H9 (cell line): Measurements from ENCODE around the gene CDIPT. TPM values are rescaled to one million over a fixed set of nuclear protein-coding genes. Genes with fewer than 3 reads are reported as not detected.

ENCODE experiments used
- DNase-seq: peaks from one replicate; pipeline ENCODE4 v3.0.0-alpha.2; 2017
- H2AFZ ChIP-seq: one replicate; pipeline ENCODE4 v1.6.1; 2013; ENCODE audit warnings: mild to moderate bottlenecking, low read length, control low read depth, moderate library complexity
- H2AK5ac ChIP-seq: 2 replicates; pipeline ENCODE4 v1.6.1; 2013; ENCODE audit warnings: low read length, control low read depth, mixed read lengths; ENCODE audit not compliant: insufficient read length
- H2BK120ac ChIP-seq: one replicate; pipeline ENCODE4 v1.6.1; 2013; ENCODE audit warnings: low read depth, mild to moderate bottlenecking, low read length, control low read depth, inconsistent platforms; ENCODE audit not compliant: poor library complexity, severe bottlenecking
- H2BK12ac ChIP-seq: 2 replicates; pipeline ENCODE4 v1.6.1; 2013; ENCODE audit warnings: low read length, control low read depth, mixed read lengths, low read depth; ENCODE audit not compliant: insufficient read length
- H2BK15ac ChIP-seq: 2 replicates; pipeline ENCODE4 v1.6.1; 2013; ENCODE audit warnings: low read depth, low read length, control low read depth
- H2BK20ac ChIP-seq: one replicate; pipeline ENCODE4 v1.6.1; 2013; ENCODE audit warnings: low read depth, mild to moderate bottlenecking, low read length, control low read depth, inconsistent platforms; ENCODE audit not compliant: poor library complexity, severe bottlenecking
- H2BK5ac ChIP-seq: 2 replicates; pipeline ENCODE4 v1.6.1; 2013; ENCODE audit warnings: low read length, control low read depth, mixed read lengths; ENCODE audit not compliant: insufficient read length
- H3K14ac ChIP-seq: 2 replicates; pipeline ENCODE4 v1.6.1; 2013; ENCODE audit warnings: low read length, control low read depth; ENCODE audit not compliant: insufficient read depth
- H3K18ac ChIP-seq: 2 replicates; pipeline ENCODE4 v1.6.1; 2013; ENCODE audit warnings: low read depth, mild to moderate bottlenecking, mixed read lengths, low read length, control low read depth; ENCODE audit not compliant: insufficient read length
- H3K23ac ChIP-seq: 2 replicates; pipeline ENCODE4 v1.6.1; 2013; ENCODE audit warnings: low read length, control low read depth, mixed read lengths, low read depth; ENCODE audit not compliant: insufficient read length
- H3K23me2 ChIP-seq: 2 replicates; pipeline ENCODE4 v1.6.1; 2013; ENCODE audit warnings: low read depth, mild to moderate bottlenecking, mixed read lengths, low read length, control low read depth; ENCODE audit not compliant: insufficient read length, poor library complexity, severe bottlenecking
- H3K27ac ChIP-seq: 2 replicates; pipeline ENCODE4 v1.5.1; 2013; ENCODE audit warnings: low read length, control low read depth, mixed read lengths, low read depth; ENCODE audit not compliant: insufficient read length
- H3K27me3 ChIP-seq: 2 replicates; pipeline ENCODE4 v1.6.1; 2013; ENCODE audit warnings: low read length, control low read depth, inconsistent platforms; ENCODE audit not compliant: insufficient read depth
- H3K4ac ChIP-seq: 2 replicates; pipeline ENCODE4 v1.6.1; 2013; ENCODE audit warnings: low read depth, mild to moderate bottlenecking, control low read depth, inconsistent platforms, low read length, moderate library complexity
- H3K4me1 ChIP-seq: 2 replicates; pipeline ENCODE4 v1.6.1; 2013; ENCODE audit warnings: low read length, control low read depth, inconsistent platforms; ENCODE audit not compliant: insufficient read depth
- H3K4me2 ChIP-seq: 2 replicates; pipeline ENCODE4 v1.6.1; 2013; ENCODE audit warnings: low read length, control low read depth, mixed read lengths; ENCODE audit not compliant: insufficient read length, insufficient read depth
- H3K56ac ChIP-seq: 2 replicates; pipeline ENCODE4 v1.6.1; 2013; ENCODE audit warnings: low read depth, mild to moderate bottlenecking, mixed read lengths, low read length, control low read depth; ENCODE audit not compliant: insufficient read length
- H3K79me1 ChIP-seq: 2 replicates; pipeline ENCODE4 v1.6.1; 2013; ENCODE audit warnings: low read depth, mild to moderate bottlenecking, moderate library complexity, low read length, control low read depth, inconsistent platforms; ENCODE audit not compliant: insufficient read depth, poor library complexity, severe bottlenecking
- H3K79me2 ChIP-seq: 2 replicates; pipeline ENCODE4 v1.6.1; 2013; ENCODE audit warnings: low read length, control low read depth, inconsistent platforms; ENCODE audit not compliant: insufficient read depth
- H3K9ac ChIP-seq: 2 replicates; pipeline ENCODE4 v1.6.1; 2013; ENCODE audit warnings: low read length, control low read depth, mixed read lengths; ENCODE audit not compliant: insufficient read length; ENCODE audit errors: extremely low read depth
- H3K9me3 ChIP-seq: one replicate; pipeline ENCODE4 v1.6.1; 2013; ENCODE audit warnings: low read depth, low read length, inconsistent platforms; ENCODE audit not compliant: control insufficient read depth
- H3T11ph ChIP-seq: one replicate; pipeline ENCODE4 v1.6.1; 2013; ENCODE audit warnings: mild to moderate bottlenecking, low read length, control low read depth, inconsistent platforms
- H4K20me1 ChIP-seq: one replicate; pipeline ENCODE4 v1.6.1; 2013; ENCODE audit not compliant: control insufficient read depth, insufficient read length, insufficient read depth
- H4K5ac ChIP-seq: 2 replicates; pipeline ENCODE4 v1.6.1; 2013; ENCODE audit warnings: low read depth, mild to moderate bottlenecking, mixed read lengths, low read length, control low read depth; ENCODE audit not compliant: insufficient read length
- H4K8ac ChIP-seq: replicated peaks from 2 replicates; pipeline ENCODE4 v1.6.1; 2013; ENCODE audit warnings: low read length, control low read depth, mixed read lengths, low read depth; ENCODE audit not compliant: insufficient read length
- H4K91ac ChIP-seq: 2 replicates; pipeline ENCODE4 v1.6.1; 2013; ENCODE audit warnings: low read depth, mild to moderate bottlenecking, moderate library complexity, mixed read lengths, low read length, control low read depth; ENCODE audit not compliant: insufficient read length
- H3K27ac Mint-ChIP-seq, 3 experiments: 2 replicates in 2 of 3; 3 replicates in 1 of 3; pipeline ENCODE4 v1.8.0; 2020 to 2021; ENCODE audit warnings: mixed read lengths in 3 of 3, mild to moderate bottlenecking in 1 of 3, moderate library complexity in 1 of 3
- H3K27me3 Mint-ChIP-seq: 2 replicates; pipeline ENCODE4 v1.8.0; 2021; ENCODE audit warnings: low read depth, mild to moderate bottlenecking, moderate library complexity, mixed read lengths
- H3K36me3 Mint-ChIP-seq, 3 experiments: 2 replicates in 2 of 3; 3 replicates in 1 of 3; pipeline ENCODE4 v1.8.0; 2020 to 2021; ENCODE audit warnings: low read depth in 3 of 3, mixed read lengths in 3 of 3; ENCODE audit not compliant: insufficient read depth in 1 of 3
- H3K4me1 Mint-ChIP-seq, 2 experiments: 2 replicates each; pipeline ENCODE4 v1.8.0; 2020; ENCODE audit warnings: mixed read lengths in 2 of 2
- H3K4me3 Mint-ChIP-seq, 2 experiments: 2 replicates in 1 of 2; 3 replicates in 1 of 2; pipeline ENCODE4 v1.8.0; 2020 to 2021; ENCODE audit warnings: mild to moderate bottlenecking in 2 of 2, mixed read lengths in 2 of 2, moderate library complexity in 1 of 2
- H3K9me3 Mint-ChIP-seq, 2 experiments: 2 replicates in 1 of 2; 3 replicates in 1 of 2; pipeline ENCODE4 v1.8.0; 2020; ENCODE audit warnings: mild to moderate bottlenecking in 2 of 2, mixed read lengths in 2 of 2, moderate library complexity in 1 of 2
- WGBS: extraction: QIAGEN DNeasy Blood & Tissue Kit; methylation state at CpG from one replicate; pipeline ENCODE4 v1.1.7; 2013; ENCODE audit warnings: missing lambda C conversion rate, low lambda C conversion rate, mixed read lengths; ENCODE audit not compliant: insufficient read length; ENCODE audit errors: extremely low coverage; 5-methylcytosine and 5-hydroxymethylcytosine counted together
- total RNA-seq: library from RNA; stranded (reverse); gene quantifications from 2 replicates; pipeline ENCODE4 v1.2.1, GENCODE V29; 2021
- TF ChIP-seq, protein P1 (sequence below): fragments of 200-600 bp; sonication (generic); conservative IDR thresholded peaks from 3 replicates; pipeline ENCODE4 v1.8.0; 2021; ENCODE audit warnings: antibody characterized with exemption, mild to moderate bottlenecking

CDIPT gene
- total RNA-seq, 1 experiment from 2014 or later: 70.6 TPM

- H3K79me2 ChIP-seq: no peaks in the 10 kb centered on the region; the same call in 1 of the 2 replicates
- no CpG with 5 or more reads among the region's 25 CpGs for WGBS
- H3K27ac ChIP-seq: no peak overlapping the region
- H2BK120ac ChIP-seq: no peak overlapping the region
- no peak overlapping the region for H4K8ac ChIP-seq
- Mint-ChIP-seq H3K27ac (peak overlapping the region; percentile 68 to 74 (median 72); a peak in 4 of 7 replicates), H3K36me3 (peaks cover 10 to 24% (median 17%) of the 10 kb centered on the region in 3 experiments; a peak in 6 of 7 replicates), H3K9me3 (no peaks in the 10 kb centered on the region; a peak in 1 of 5 replicates), H3K4me1 (peaks cover 24 to 29% of the 10 kb centered on the region in 2 experiments), H3K4me3 (peak overlapping the region; percentile 88 to 95), H3K27me3 (no peaks in the 10 kb centered on the region)
- no peaks in the 10 kb centered on the region for H3K27me3 ChIP-seq
- peaks cover 25% of the 10 kb centered on the region for H3K23me2 ChIP-seq
- peaks cover 3% of the 10 kb centered on the region for H3K79me1 ChIP-seq
- no peak overlapping the region for H2AFZ ChIP-seq
- peak overlapping the region; percentile 71 for H3K18ac ChIP-seq
- H3K9ac ChIP-seq: peak overlapping the region; percentile 49
- H2BK20ac ChIP-seq: no peak overlapping the region
- H3K9me3 ChIP-seq: no peaks in the 10 kb centered on the region
- H2BK12ac ChIP-seq: no peak overlapping the region
- H2BK15ac ChIP-seq: no peak overlapping the region
- no peak overlapping the region for H2AK5ac ChIP-seq
- no peak overlapping the region for H3K56ac ChIP-seq
- no peak overlapping the region for H3K4ac ChIP-seq
- no peak overlapping the region; the same call in 1 of the 2 replicates for H3K14ac ChIP-seq
- H3T11ph ChIP-seq: no peak overlapping the region
- H3K4me1 ChIP-seq: peaks cover 2% of the 10 kb centered on the region
- no peak overlapping the region for H4K91ac ChIP-seq
- peak; percentile 87 for DNase-seq
- no peak overlapping the region for H2BK5ac ChIP-seq
- H3K4me2 ChIP-seq: peak overlapping the region; percentile 96
- no peak overlapping the region for H4K5ac ChIP-seq
- H3K23ac ChIP-seq: no peak overlapping the region
- no peaks in the 10 kb centered on the region for H4K20me1 ChIP-seq
- TF ChIP-seq, protein P1, sequence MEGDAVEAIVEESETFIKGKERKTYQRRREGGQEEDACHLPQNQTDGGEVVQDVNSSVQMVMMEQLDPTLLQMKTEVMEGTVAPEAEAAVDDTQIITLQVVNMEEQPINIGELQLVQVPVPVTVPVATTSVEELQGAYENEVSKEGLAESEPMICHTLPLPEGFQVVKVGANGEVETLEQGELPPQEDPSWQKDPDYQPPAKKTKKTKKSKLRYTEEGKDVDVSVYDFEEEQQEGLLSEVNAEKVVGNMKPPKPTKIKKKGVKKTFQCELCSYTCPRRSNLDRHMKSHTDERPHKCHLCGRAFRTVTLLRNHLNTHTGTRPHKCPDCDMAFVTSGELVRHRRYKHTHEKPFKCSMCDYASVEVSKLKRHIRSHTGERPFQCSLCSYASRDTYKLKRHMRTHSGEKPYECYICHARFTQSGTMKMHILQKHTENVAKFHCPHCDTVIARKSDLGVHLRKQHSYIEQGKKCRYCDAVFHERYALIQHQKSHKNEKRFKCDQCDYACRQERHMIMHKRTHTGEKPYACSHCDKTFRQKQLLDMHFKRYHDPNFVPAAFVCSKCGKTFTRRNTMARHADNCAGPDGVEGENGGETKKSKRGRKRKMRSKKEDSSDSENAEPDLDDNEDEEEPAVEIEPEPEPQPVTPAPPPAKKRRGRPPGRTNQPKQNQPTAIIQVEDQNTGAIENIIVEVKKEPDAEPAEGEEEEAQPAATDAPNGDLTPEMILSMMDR: no peak
Measured at GRCh38 chr16:29898804-29899515, 35.9 kb upstream of the CDIPT start.
